Measurements from ENCODE around the gene TIMM13.

Gene TIMM13

GRCh38 chr19:2429917-2430535, 2.6 kb upstream of the TIMM13 start:
- DNase-seq (no peak), ATAC-seq (ENCODE audit: insufficient read depth, low read depth) (no peak)
- Histone ChIP-seq H3K36me3 (ENCODE audit: insufficient read depth, low read length) (peaks cover 74% of the 10 kb centered on the region), H3K9me3 (ENCODE audit: insufficient read depth, low read length, severe bottlenecking) (no peaks in the 10 kb centered on the region), H3K4me3 (ENCODE audit: low read depth in 1 of 2, low read length in 2 of 2) (no peak overlapping the region), H3K4me2 (ENCODE audit: insufficient read depth, low read length) (no peak overlapping the region), H3K79me2 (ENCODE audit: insufficient read depth, low read length) (peaks cover 29% of the 10 kb centered on the region), H3K9ac (ENCODE audit: low read depth, low read length) (no peak overlapping the region), H3K27ac (ENCODE audit: low read length) (no peak overlapping the region), H4K20me1 (ENCODE audit: insufficient read depth, low read length) (peaks cover 52% of the 10 kb centered on the region), H3K4me1 (ENCODE audit: insufficient read depth, low read length) (peaks cover 24% of the 10 kb centered on the region), H2AFZ (ENCODE audit: low read depth, low read length) (no peak overlapping the region), H3K27me3 (ENCODE audit: insufficient read depth, low read length, poor library complexity) (no peaks in the 10 kb centered on the region)
- no peak for TF ChIP-seq EZH2 (IDR thresholded peaks at IDR 0.05; ENCODE audit: borderline replicate concordance, low read depth, low read length, severe bottlenecking)
- TF ChIP-seq CTCF (IDR thresholded peaks at IDR 0.05; ENCODE audit: borderline replicate concordance, extremely low read depth, low read length, poor library complexity, severe bottlenecking): no peak

- H3K27me3 ChIP-seq (ENCODE audit: insufficient read depth, low read length, poor library complexity): no peaks in the 10 kb centered on the region
- TF ChIP-seq EZH2 (IDR thresholded peaks at IDR 0.05; ENCODE audit: borderline replicate concordance, low read depth, low read length, severe bottlenecking): no peak
- TF ChIP-seq CTCF (IDR thresholded peaks at IDR 0.05; ENCODE audit: borderline replicate concordance, extremely low read depth, low read length, poor library complexity, severe bottlenecking): no peak
- H3K9me3 ChIP-seq (ENCODE audit: insufficient read depth, low read length, severe bottlenecking): no peaks in the 10 kb centered on the region
- H3K27ac ChIP-seq (ENCODE audit: low read length): no peak overlapping the region
- peaks cover 51% of the 10 kb centered on the region for H4K20me1 ChIP-seq (ENCODE audit: insufficient read depth, low read length)
- ATAC-seq (ENCODE audit: insufficient read depth, low read depth): no peak
- H3K36me3 ChIP-seq (ENCODE audit: insufficient read depth, low read length): peaks cover 68% of the 10 kb centered on the region
- peak overlapping the region; percentile 23; the same call in 1 of the 2 replicates for H3K4me2 ChIP-seq (ENCODE audit: insufficient read depth, low read length)
- H3K9ac ChIP-seq (ENCODE audit: low read depth, low read length): no peak overlapping the region; the same call in 1 of the 2 replicates
- H3K79me2 ChIP-seq (ENCODE audit: insufficient read depth, low read length): peaks cover 36% of the 10 kb centered on the region
- H3K4me1 ChIP-seq (ENCODE audit: insufficient read depth, low read length): peaks cover 24% of the 10 kb centered on the region
- no peak overlapping the region for H2AFZ ChIP-seq (ENCODE audit: low read depth, low read length)
- H3K4me3 ChIP-seq (ENCODE audit: low read depth in 1 of 2, low read length in 2 of 2): no peak overlapping the region
- DNase-seq: no peak
Observed at GRCh38 chr19:2428756-2429711, 1.6 kb upstream of the TIMM13 start.

- H3K36me3 ChIP-seq (ENCODE audit: insufficient read depth, low read length): peaks cover 68% of the 10 kb centered on the region
- DNase-seq (no peak), ATAC-seq (ENCODE audit: insufficient read depth, low read depth) (no peak)
- H3K4me3 ChIP-seq (ENCODE audit: low read depth in 1 of 2, low read length in 2 of 2): no peak overlapping the region; a peak in 1 of 4 replicates
- no peaks in the 10 kb centered on the region for H3K9me3 ChIP-seq (ENCODE audit: insufficient read depth, low read length, severe bottlenecking)
- H3K79me2 ChIP-seq (ENCODE audit: insufficient read depth, low read length): peaks cover 33% of the 10 kb centered on the region
- peak overlapping the region; percentile 74 for H3K9ac ChIP-seq (ENCODE audit: low read depth, low read length)
- no peak overlapping the region; the same call in 1 of the 2 replicates for H2AFZ ChIP-seq (ENCODE audit: low read depth, low read length)
- H3K27ac ChIP-seq (ENCODE audit: low read length): peak overlapping the region; percentile 96
- TF ChIP-seq CTCF (IDR thresholded peaks at IDR 0.05; ENCODE audit: borderline replicate concordance, extremely low read depth, low read length, poor library complexity, severe bottlenecking): no peak
- TF ChIP-seq EZH2 (IDR thresholded peaks at IDR 0.05; ENCODE audit: borderline replicate concordance, low read depth, low read length, severe bottlenecking): no peak
- peak overlapping the region; percentile 99 for H3K4me2 ChIP-seq (ENCODE audit: insufficient read depth, low read length)
- peaks cover 53% of the 10 kb centered on the region for H4K20me1 ChIP-seq (ENCODE audit: insufficient read depth, low read length)
- no peaks in the 10 kb centered on the region for H3K27me3 ChIP-seq (ENCODE audit: insufficient read depth, low read length, poor library complexity)
- H3K4me1 ChIP-seq (ENCODE audit: insufficient read depth, low read length): peaks cover 24% of the 10 kb centered on the region
Observed at GRCh38 chr19:2428321-2428690, 920 bp upstream of the TIMM13 start.
